GM18867 (cell line): Measurements from ENCODE around the gene SKI.

ENCODE experiments used
- ATAC-seq: cut with Tn5 transposase; IDR thresholded peaks from one replicate; pipeline ENCODE4 v1.9.1; 2021; ENCODE audit warnings: mild to moderate bottlenecking, moderate library complexity; ENCODE audit not compliant: unreplicated experiment

The SKI gene

GRCh38 chr1:2229037-2229864 is 1.1 kb downstream of the SKI start:
- ATAC-seq = no peak

GRCh38 chr1:2229911-2230731 is 2.0 kb downstream of the SKI start:
- ATAC-seq = no peak

- ATAC-seq = no peak
Observed at GRCh38 chr1:2230781-2231531, 2.8 kb downstream of the SKI start.

GRCh38 chr1:2231532-2232254 is 3.6 kb downstream of the SKI start:
- no peak for ATAC-seq

- ATAC-seq = no peak
Observed at GRCh38 chr1:2232255-2232915, 4.3 kb downstream of the SKI start.

GRCh38 chr1:2232916-2233438 is 4.9 kb downstream of the SKI start:
- no peak for ATAC-seq

- ATAC-seq = no peak
Observed at GRCh38 chr1:2233468-2233867, 5.3 kb downstream of the SKI start.

- no peak for ATAC-seq
Observed at GRCh38 chr1:2233997-2234761, 6.1 kb downstream of the SKI start.

- no peak for ATAC-seq
Observed at GRCh38 chr1:2234762-2235113, 6.6 kb downstream of the SKI start.

- ATAC-seq = no peak
Observed at GRCh38 chr1:2235300-2235998, 7.3 kb downstream of the SKI start.

GRCh38 chr1:2236695-2237677 is 8.9 kb downstream of the SKI start:
- ATAC-seq = no peak

- ATAC-seq = no peak
Observed at GRCh38 chr1:2237773-2238172, 9.7 kb downstream of the SKI start.

- no peak for ATAC-seq
Observed at GRCh38 chr1:2238361-2239012, 10.4 kb downstream of the SKI start.

GRCh38 chr1:2239013-2239370 is 10.9 kb downstream of the SKI start:
- no peak for ATAC-seq

- ATAC-seq = no peak
Observed at GRCh38 chr1:2239384-2239985, 11.4 kb downstream of the SKI start.

- ATAC-seq = no peak
Observed at GRCh38 chr1:2240270-2241156, 12.4 kb downstream of the SKI start.
